ENCODE data around the gene PROX2. TPM values are rescaled to one million over a fixed set of nuclear protein-coding genes. Genes with fewer than 3 reads are reported as not detected.

PROX2 gene
- total RNA-seq, 1 donor from 2014 or later = not detected

DNA sequence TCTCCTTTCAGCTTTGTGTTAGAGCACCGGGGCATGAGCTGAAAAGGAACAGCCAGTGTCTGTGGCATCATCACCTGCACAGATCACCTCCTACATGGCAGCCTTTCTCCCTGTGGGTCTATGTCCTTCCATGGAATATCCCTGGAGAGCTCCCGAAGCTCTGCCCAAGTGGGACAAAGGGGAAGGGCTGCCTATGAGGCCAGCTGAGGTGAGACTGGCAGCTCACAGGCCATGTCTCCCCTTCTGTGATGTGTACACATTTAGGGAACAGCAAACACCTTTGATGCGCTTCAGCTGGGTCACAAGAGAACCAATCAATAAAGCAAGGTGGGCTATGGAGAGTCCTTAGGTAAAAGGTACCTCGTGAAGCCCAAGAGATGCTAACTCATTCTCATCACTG lies 4.1 kb downstream of the PROX2 start:
- Histone ChIP-seq H3K4me3 (ENCODE audit: low read depth, low read length) (no peak overlapping the region), H3K27me3 (ENCODE audit: control insufficient read depth, insufficient read depth, low read length) (peaks cover 3% of the 10 kb centered on the region), H3K36me3 (ENCODE audit: control insufficient read depth, insufficient read depth, low read length) (no peaks in the 10 kb centered on the region)
- FAIRE-seq = no peak
- no peak for DNase-seq (ENCODE audit: low read depth)
- TF ChIP-seq, protein P1, sequence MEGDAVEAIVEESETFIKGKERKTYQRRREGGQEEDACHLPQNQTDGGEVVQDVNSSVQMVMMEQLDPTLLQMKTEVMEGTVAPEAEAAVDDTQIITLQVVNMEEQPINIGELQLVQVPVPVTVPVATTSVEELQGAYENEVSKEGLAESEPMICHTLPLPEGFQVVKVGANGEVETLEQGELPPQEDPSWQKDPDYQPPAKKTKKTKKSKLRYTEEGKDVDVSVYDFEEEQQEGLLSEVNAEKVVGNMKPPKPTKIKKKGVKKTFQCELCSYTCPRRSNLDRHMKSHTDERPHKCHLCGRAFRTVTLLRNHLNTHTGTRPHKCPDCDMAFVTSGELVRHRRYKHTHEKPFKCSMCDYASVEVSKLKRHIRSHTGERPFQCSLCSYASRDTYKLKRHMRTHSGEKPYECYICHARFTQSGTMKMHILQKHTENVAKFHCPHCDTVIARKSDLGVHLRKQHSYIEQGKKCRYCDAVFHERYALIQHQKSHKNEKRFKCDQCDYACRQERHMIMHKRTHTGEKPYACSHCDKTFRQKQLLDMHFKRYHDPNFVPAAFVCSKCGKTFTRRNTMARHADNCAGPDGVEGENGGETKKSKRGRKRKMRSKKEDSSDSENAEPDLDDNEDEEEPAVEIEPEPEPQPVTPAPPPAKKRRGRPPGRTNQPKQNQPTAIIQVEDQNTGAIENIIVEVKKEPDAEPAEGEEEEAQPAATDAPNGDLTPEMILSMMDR (IDR thresholded peaks at IDR 0.05; ENCODE audit: insufficient read depth, low read length, severe bottlenecking) = no peak

DNA sequence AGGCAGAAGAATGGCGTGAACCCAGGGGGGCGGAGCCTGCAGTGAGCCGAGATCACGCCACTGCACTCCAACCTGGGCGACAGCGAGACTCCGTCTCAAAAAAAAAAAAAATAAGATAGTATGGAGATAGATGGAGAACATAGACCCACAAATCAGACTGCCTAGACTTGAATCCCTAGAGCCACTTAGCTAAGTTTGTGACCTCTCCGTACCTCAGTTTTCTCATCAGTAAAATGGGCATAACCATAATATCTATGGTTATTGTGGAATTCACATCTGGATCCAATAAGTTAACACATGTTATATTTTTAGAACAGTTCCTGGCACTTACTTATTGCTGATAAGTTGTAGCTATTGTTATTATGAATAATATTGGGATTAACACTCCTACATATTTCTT lies 7.2 kb downstream of the PROX2 start:
- H3K36me3 ChIP-seq (ENCODE audit: control insufficient read depth, insufficient read depth, low read length) = no peaks in the 10 kb centered on the region
- FAIRE-seq = no peak
- TF ChIP-seq, protein P1 (IDR thresholded peaks at IDR 0.05; ENCODE audit: insufficient read depth, low read length, severe bottlenecking) = no peak
- H3K4me3 ChIP-seq (ENCODE audit: low read depth, low read length) = no peak overlapping the region
- peaks cover 1% of the 10 kb centered on the region for H3K27me3 ChIP-seq (ENCODE audit: control insufficient read depth, insufficient read depth, low read length)
- DNase-seq (ENCODE audit: low read depth) = no peak

DNA sequence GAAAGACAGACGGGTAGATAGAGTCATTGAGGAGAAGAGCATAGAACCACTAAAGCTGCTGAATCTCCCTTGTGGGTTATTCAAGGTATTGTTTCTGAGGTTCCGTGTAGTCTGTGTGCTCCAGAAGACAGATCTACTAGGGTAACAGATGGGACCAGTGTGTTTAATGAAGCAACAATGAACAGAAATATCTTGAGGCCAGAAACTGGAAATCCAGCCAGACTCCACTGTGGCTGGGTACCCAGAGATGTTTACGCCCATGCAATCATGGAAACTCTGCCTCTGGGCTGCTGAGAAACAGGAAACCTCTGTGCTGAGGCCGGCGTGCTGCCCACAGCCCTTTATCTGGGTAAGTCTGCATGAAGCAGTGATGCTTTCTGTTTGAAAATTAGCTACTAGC lies 8.3 kb downstream of the PROX2 start:
- TF ChIP-seq, protein P1 (IDR thresholded peaks at IDR 0.05; ENCODE audit: insufficient read depth, low read length, severe bottlenecking) = no peak
- FAIRE-seq = peak; percentile 13
- H3K4me3 ChIP-seq (ENCODE audit: low read depth, low read length) = no peak overlapping the region
- no peaks in the 10 kb centered on the region for H3K27me3 ChIP-seq (ENCODE audit: control insufficient read depth, insufficient read depth, low read length)
- DNase-seq (ENCODE audit: low read depth) = no peak
- H3K36me3 ChIP-seq (ENCODE audit: control insufficient read depth, insufficient read depth, low read length) = no peaks in the 10 kb centered on the region

DNA sequence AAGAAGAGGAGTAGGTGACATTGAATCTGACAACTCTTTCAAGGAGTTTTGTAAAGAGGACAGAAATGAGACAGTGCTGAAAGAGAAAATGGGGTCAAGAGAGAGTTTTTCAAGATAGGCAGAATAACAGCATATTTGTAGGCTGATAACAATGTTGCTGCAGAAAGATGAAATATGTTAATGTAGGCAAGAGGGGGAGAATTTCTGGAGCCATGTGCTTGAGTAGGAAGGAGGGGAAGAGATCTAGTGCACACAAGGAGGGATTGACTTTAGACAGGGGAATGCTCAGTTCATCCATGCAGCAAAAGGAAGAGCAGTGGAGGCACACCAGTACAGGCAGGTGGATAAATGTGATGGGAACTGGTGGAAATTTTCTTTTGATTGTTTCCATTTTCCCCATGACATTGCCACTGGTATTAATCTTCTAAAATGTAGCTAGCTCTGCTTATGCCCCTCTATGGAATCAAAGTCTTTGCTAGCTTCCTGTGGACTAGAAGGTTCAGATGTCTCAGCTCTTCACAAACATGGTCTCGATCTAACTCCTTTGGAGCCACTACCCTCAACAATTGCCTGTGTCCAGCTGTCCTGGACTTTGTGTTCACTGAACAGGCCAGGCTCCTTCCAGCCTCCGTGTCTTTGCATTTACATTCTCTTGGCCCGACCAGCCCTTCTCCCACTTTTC lies 9.1 kb downstream of the PROX2 start:
- Histone ChIP-seq H3K27me3 (ENCODE audit: control insufficient read depth, insufficient read depth, low read length) (no peaks in the 10 kb centered on the region), H3K36me3 (ENCODE audit: control insufficient read depth, insufficient read depth, low read length) (no peaks in the 10 kb centered on the region), H3K4me3 (ENCODE audit: low read depth, low read length) (no peak overlapping the region)
- DNase-seq (ENCODE audit: low read depth) = no peak
- TF ChIP-seq, protein P1 (IDR thresholded peaks at IDR 0.05; ENCODE audit: insufficient read depth, low read length, severe bottlenecking) = no peak
- FAIRE-seq = no peak

DNA sequence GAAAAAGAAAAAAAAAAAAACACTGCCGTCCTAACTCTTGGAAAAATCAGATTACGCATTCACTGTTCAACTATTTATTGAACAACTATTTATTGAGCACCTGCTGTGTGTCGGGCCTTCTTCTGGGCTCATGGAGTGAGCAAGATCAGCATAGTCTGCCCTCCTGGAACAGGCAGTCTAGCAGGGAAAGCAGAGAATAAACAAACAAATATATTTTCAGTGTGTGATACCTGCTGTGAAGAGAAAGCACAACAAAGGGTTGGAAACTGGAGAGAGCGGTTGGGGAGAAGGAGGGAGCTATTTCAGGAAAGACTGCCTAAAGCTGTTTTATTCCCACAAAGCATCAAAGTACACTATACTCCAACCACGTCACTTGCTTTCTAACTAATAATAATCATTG lies 10.8 kb downstream of the PROX2 start:
- Histone ChIP-seq H3K36me3 (ENCODE audit: control insufficient read depth, insufficient read depth, low read length) (no peaks in the 10 kb centered on the region), H3K4me3 (ENCODE audit: low read depth, low read length) (no peak overlapping the region), H3K27me3 (ENCODE audit: control insufficient read depth, insufficient read depth, low read length) (peaks cover 2% of the 10 kb centered on the region)
- FAIRE-seq = no peak
- DNase-seq (ENCODE audit: low read depth) = no peak
- TF ChIP-seq, protein P1 (IDR thresholded peaks at IDR 0.05; ENCODE audit: insufficient read depth, low read length, severe bottlenecking) = no peak

DNA sequence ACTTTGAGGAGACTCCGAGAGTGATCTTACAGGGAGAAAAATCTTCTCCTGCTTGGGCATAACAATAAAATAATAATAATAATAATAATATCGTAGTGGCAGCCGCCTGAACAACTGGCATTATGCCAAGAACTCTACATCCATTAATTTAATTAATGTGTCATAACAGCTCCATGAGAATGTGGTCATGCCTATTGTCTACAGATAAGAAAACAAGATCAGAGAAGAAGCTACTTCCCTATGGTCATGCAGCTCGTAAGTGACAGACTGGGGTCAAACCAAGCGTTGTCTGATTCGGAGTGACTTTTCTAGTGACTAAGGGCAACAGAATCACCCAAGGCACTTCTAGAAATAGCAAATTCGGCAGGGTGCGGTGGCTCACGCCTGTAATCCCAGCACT lies 11.7 kb downstream of the PROX2 start:
- TF ChIP-seq, protein P1 (IDR thresholded peaks at IDR 0.05; ENCODE audit: insufficient read depth, low read length, severe bottlenecking) = no peak
- no peak overlapping the region for H3K4me3 ChIP-seq (ENCODE audit: low read depth, low read length)
- no peak for FAIRE-seq

More for the DNA sequence above, 11.7 kb downstream of the PROX2 start:
- no peak for DNase-seq (ENCODE audit: low read depth)
- H3K27me3 ChIP-seq (ENCODE audit: control insufficient read depth, insufficient read depth, low read length) = peaks cover 2% of the 10 kb centered on the region
- no peaks in the 10 kb centered on the region for H3K36me3 ChIP-seq (ENCODE audit: control insufficient read depth, insufficient read depth, low read length)

Measured in bronchial epithelial cell (primary cell).